Left hindlimb (tissue), 1 donor: Measurements from ENCODE around the gene LCN6.
A peak's percentile ranks its signal among the peaks of the same experiment; 100 is the strongest.
"Not testable (repeated sequence)": the region's sequence is repeated elsewhere in the genome, so short reads cannot be mapped to it uniquely, and the experiment has no call there.

Experiments
- DNase-seq: peaks from one replicate; pipeline ENCODE4 v3.0.0-alpha.2; 2018

LCN6 gene

DNA sequence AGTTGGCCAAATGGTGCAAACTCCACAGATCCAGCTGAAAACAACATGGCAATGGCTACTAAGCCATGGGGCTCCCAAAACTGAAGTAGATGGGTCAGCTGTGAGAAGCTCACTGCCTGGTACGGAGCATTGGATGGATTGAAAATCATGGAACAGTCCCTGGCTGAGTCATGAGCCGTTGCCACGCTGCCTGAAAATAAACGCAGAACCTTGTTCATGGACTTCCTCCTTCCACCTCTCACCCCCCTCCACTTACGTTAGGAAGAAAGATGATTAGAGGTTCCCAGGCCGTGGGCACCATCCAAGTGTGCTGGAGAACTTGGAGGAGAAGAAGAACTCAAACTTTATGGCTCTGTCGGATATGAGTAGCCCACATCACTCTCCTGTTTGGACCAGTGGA, 42.8 kb downstream of the LCN6 start:
- no peak for DNase-seq

DNA sequence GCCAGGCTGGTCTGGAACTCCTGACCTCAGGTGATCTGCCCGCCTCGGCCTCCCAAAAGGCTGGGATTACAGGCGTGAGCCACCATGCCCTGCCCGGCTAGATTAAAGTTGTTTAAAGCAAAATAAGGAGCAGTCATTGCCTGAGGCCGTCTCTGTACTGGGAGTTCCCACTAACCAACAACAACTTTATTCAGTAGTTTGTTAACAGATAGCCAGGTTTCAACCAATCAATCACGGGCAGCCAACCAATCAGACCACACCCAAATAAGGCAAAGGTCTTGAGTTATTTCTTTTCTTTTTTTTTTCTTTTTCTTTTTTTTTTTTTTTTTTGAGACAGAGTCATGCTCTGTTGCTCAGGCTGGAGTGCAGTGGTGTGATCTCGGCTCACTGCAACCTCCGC, 43.6 kb downstream of the LCN6 start:
- not testable (repeated sequence) for DNase-seq

DNA sequence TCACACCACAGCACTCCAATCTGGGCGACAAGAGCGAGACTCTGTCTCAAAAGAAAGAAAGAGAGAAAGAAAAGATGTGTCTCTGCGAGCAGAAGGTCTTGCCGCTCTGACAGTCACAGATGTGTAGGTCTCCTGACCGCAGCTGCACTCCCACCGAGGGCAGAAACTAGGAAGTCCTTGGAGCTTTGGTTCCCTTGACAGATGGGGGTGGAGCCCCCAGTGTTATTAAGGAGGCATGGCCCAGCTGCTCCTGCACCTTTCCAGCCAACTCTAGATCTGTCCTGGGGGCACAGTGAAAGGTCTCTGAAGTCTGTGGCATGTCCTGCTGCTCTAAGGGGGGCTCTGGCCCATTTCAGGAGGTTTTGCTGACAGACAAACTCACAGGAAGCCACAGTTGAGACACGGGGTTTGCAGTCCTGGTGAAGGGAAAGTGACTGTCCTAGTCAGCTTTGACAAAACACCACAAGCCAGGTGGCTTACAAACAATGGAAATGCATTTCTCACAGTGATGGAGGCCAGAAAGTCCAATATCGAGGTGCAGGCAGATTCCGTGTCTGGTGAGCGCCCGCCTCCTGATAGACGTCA, 45.0 kb downstream of the LCN6 start:
- DNase-seq: no peak

DNA sequence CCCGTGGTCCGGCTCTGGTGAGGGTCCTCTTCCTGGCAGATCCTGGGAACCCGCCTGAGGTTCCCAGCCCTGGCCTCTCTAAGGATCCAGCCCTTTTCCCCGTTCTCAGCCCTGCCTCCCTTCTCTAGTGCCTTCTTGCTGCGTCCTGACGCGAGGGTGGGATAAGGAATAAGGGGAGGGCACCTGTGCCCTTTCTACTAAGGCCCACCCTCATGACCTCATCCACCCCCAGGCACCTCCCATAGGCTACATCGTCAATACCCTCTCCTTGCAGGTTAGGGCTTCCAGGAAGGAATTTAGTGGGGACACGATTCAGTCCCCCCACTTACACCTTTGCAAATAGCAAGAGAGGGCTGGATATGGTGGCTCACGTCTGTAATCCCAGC, 46.7 kb downstream of the LCN6 start:
- no peak for DNase-seq

DNA sequence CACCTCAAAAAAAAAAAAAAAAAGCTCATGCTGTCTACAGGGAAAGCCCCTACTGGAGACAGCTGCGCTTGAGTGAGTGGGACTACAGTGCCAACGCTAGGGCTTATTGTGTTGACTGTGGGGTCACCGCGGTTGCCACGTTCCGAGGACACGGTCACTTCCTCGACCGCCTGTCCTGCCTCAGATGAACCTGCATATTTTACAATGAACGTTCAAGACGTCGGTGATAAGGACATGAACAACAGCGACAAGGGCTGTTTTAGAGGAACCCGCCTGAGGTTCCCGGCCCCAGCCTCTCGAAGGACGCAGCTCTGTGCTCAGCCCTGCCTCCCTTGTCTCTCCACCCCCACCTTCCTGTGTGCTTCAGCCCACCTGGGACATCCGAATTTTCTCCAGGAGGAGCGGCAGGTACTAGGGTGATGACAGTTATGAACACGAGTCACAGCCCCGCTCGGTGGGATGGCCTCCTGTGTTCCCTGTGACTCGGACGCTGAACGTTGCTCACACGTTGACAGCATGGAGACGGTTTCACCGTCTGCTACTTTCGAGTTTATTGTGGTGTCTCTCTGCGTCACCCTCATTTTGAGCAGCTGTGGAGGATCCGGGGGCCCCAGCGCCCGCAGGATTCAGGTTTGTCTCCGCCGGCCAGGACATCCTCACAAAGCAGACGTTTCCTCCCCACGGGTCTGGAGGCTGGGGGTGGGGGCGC, 47.2 kb downstream of the LCN6 start:
- no peak for DNase-seq

DNA sequence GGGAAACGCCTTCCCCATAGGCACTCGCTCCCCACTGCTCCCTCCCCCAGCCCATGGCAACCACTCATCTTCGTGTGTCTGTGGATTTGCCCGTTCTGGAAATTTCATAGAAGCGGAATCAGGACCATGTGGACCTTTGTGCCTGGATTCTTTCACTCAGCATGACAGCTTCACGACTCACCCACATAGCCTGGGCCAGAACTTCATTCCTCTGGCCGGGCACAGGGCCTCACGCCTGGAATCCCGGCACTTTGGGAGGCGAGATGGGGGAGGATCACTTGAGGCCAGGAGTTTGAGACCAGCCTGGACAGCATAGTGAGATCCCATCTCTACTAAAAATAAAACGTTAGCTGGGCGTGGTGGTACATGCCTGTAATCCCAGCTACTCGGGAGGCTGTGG, 48.0 kb downstream of the LCN6 start:
- DNase-seq: no peak

DNA sequence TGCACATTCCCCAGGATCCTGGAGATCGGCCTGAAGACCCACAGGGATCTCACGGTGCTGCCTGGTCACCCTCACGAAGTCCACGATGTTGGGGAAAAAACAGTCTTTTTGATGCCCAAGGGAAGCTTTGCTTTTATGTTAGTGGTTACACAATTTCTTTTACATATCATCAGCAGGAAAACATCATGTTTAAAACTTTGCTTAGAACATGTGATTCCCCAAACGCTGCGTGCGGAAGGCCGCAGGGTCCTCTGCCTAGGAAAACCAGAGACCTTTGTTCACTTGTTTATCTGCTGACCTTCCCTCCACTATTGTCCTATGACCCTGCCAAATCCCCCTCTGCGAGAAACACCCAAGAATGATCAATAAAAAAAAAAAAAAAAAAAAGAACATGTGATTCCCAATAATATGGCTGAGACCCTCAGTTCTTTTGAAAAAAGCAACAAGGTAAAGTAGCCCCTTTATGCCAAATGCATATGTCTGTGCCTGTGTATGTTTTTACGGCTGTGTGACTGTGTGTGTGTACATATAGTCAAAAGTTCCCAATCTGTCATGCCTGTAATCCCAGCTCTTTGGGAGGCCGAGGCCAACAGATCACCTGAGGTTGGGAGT, 49.6 kb downstream of the LCN6 start:
- no peak for DNase-seq

DNA sequence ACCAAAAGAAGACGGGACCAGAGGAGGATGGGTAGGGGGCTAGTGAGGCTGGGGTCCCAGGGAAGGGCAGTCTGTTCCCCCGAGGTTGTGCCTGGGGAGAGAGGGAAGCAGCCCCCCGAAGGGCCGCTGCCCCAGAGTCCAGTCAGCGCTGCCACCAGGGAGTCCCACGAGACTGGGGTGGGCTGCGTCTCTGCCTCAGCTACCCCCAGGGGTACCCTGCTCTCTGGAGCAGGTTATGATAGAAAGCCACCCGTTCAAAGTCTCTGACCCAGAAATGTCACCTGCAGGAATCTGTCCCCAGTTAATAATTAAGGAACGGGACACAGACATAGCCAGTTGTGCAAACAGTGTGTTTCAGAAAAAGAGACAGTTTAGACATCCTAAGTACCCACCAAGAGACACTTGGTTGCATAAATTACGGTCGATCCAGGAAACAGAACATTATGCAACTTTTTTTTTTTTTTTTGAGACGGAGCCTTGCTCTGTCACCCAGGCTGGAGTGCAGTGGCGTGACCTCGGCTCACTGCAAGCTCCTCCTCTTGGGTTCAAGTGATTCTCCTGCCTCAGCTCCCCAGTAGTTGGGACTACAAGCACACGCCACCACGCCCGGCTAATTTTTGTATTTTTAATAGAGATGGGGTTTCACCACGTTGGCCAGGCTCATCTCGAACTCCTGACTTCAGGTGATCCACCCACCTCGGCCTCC, 50.4 kb downstream of the LCN6 start:
- DNase-seq: no peak

DNA sequence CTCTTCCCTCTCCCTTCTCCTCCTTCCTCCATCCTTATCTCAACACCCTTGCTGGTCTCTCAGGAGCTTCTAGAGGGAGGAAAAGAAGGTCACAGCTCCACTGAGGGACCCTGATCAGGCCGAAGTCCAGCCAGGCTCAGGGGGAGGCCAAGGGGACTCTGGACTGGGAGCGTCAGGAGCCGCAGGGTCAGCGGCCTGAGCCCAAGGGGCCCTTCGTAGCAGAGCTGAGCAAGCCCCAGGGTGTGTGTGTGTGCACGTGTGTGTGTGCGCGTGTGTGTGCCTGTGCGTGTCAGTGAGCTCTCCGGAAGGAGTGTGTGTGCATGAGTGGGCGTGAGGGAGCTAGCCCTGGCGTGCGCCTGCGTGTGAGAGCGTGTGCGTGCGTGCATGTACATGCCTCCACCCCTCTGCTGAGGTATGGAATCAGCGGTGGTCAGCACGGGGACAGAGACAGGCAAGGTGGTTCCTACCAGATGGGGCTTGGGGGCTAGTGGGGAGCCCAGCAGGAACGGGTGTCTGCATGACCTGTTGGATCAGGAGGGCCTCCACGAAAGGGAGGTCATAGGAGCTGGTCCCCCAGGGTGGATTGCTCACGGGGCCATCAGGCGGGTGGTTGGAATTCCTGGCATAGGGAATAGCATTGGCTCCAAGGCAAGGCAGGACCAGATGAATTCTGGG, 51.0 kb downstream of the LCN6 start:
- DNase-seq: no peak

DNA sequence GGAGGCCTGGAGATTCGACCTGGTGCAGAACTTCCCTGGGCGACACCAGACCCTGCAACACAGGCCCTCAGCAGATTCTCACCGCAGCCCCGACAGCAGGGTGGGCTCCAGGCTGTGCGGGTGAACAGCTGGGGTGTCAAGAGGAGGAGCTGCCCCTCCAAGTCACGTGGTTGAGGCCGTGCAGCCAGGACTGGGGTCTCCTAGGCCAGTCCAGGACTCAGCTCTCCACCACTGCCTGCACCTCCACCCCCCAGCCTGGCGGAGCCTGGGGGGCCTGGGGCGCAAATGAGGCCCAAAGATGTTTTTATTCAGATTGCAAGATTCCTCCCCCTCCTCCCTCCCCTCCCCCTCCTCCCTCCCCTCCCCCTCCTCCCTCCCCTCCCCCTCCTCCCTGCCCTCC, 51.8 kb downstream of the LCN6 start:
- DNase-seq: no peak

DNA sequence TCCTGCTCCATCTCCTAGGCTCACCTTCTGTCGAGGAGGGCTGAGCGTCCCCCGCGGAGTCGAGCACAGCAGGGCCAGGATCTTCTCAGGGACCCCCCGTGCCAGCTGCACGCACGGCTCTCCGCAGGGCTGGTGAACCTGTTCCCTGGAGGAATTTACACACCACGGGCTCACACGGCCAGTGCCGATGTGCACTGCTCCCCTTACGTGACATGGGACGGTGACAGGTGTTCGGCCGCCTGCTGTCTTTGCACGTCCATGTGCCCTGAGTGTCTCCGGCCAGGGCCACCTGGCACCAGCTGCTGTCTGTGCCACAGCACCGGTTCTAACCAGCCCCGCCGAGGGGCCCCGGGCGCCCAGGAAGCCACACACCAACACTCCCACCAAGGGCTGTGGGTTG, 52.4 kb downstream of the LCN6 start:
- peak; percentile 41 for DNase-seq

DNA sequence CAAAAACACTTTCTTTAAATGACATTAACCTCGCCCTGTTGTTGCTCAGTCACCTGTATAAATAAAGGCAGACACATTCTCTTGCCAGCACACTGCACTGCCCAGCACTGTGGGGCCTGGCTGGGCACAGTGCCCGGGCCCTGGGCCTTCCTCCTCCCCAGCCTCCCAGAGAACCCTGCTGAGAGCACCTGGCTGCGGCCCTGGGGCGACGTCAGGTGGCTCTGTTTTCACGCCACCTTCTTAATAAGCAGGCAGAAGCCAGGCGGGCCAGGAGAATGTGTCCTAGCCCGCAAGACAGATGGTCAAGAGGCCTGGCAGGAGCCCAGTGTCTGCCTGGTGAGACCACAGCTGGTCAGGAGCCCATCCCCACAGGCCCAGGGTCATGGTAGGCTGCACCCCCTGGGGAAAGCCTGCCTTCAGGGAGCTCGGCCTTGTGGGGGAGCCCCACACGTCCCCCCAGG, 52.9 kb downstream of the LCN6 start:
- no peak for DNase-seq

DNA sequence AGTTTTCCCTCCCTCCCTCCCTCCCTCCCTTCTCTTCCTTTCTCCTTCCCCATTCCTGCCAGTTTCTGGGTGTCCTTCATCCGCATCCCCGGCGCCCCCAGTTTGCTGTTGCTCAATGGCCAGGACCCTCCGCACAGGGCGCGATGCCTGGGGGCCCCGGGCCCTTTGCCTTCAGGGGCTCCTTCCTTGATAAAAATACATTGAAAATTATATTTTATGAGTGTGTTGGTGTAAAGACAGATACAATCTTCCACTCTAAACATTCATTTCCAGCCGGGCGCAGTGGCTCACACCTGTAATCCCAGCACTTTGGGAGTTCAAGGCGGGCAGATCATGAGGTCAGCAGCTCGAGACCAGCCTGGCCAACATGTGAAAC, 53.5 kb downstream of the LCN6 start:
- no peak for DNase-seq

DNA sequence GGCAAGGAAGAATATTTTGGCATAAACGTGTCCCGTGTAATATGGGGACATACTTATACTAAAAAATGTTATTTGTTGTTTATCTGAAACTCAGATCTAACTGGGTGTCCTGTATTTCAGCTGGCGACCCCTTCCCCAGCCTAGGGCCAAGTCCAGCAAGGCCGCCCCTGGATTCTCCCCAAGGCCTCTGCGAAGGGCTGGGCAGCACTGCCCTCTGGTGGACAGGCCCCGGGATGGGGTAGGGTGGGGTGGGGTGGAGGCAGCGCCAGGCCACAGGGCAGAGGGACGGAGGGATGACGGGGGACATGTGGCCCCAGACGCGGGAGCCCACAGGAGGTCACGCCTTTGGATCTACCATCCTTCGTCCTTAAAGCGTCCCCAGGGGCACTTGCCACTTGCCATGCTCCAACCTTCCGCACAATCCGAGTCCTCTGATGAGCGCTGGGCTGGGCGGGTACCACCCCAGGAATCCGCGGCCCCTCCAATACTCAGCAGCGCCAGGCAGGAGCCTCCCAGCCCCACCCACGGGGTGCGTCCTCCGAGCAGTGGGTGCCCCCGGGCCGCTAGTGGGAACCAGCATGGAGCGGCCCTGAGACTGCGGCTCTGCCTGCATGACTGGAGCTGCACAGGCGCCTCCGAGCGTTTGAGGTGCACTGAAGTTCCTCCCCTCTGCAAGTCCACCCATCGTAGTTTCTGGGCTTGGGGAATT, 54.0 kb downstream of the LCN6 start:
- no peak for DNase-seq
